Neural cell (in vitro differentiated cells): ENCODE data around the gene RNF19B.

ENCODE experiments used
- EP300 ChIP-seq: fragments of 450-650 bp; conservative IDR thresholded peaks from 2 replicates; pipeline ENCODE4 v1.6.1; 2014; ENCODE audit warnings: antibody characterized with exemption, mild to moderate bottlenecking, moderate library complexity; ENCODE audit not compliant: poor library complexity, severe bottlenecking
- EZH2 ChIP-seq: fragments of 200-600, 300-800 bp; shearing (Covaris generic), sonication (generic); IDR thresholded peaks from 2 replicates; pipeline ENCODE4 v1.6.1; 2014; ENCODE audit warnings: antibody characterized with exemption, low read length, borderline replicate concordance, mild to moderate bottlenecking; ENCODE audit not compliant: insufficient read depth, poor library complexity, severe bottlenecking
- POLR2AphosphoS5 ChIP-seq: IDR thresholded peaks from 2 replicates; pipeline ENCODE4 v1.6.1; 2012
- RAD21 ChIP-seq: fragments of 450-650 bp; conservative IDR thresholded peaks from 2 replicates; pipeline ENCODE4 v1.6.1; 2014; ENCODE audit warnings: antibody characterized with exemption, mild to moderate bottlenecking, moderate library complexity
- TAF1 ChIP-seq: IDR thresholded peaks from 2 replicates; pipeline ENCODE4 v1.6.1; 2012; ENCODE audit warnings: low read depth
- TF ChIP-seq, protein P1 (sequence below): fragments of 450-650 bp; IDR thresholded peaks from 2 replicates; pipeline ENCODE4 v1.5.1; 2014; ENCODE audit warnings: antibody characterized with exemption, mild to moderate bottlenecking, moderate library complexity; ENCODE audit not compliant: poor library complexity, severe bottlenecking
- TF ChIP-seq, protein P2 (sequence below): IDR thresholded peaks from 2 replicates; pipeline ENCODE4 v1.6.1; 2012; ENCODE audit warnings: borderline replicate concordance

DNA sequence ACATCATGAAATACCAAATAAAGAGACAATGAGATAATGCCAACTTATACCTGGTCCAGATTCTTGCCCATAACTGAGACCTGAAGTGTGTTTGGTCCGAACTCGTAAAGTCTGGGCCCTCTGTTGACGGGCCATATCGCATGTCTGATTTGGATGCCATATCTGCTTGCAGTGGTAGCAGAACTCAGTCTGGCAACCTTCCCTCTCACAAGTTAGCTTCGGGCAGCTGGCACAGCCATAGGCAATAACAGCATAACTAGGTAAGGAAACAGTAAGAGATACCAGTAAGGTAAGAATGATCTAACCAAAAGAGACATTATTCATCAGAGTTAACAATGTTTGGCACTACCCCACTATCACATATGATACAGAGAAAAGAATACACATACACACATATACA is 15.1 kb downstream of the RNF19B start:
- TF ChIP-seq POLR2AphosphoS5 (no peak), EP300 (no peak), RAD21 (no peak), EZH2 (no peak), TAF1 (no peak)
- TF ChIP-seq, protein P1, sequence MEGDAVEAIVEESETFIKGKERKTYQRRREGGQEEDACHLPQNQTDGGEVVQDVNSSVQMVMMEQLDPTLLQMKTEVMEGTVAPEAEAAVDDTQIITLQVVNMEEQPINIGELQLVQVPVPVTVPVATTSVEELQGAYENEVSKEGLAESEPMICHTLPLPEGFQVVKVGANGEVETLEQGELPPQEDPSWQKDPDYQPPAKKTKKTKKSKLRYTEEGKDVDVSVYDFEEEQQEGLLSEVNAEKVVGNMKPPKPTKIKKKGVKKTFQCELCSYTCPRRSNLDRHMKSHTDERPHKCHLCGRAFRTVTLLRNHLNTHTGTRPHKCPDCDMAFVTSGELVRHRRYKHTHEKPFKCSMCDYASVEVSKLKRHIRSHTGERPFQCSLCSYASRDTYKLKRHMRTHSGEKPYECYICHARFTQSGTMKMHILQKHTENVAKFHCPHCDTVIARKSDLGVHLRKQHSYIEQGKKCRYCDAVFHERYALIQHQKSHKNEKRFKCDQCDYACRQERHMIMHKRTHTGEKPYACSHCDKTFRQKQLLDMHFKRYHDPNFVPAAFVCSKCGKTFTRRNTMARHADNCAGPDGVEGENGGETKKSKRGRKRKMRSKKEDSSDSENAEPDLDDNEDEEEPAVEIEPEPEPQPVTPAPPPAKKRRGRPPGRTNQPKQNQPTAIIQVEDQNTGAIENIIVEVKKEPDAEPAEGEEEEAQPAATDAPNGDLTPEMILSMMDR, result no peak
- TF ChIP-seq, protein P2, sequence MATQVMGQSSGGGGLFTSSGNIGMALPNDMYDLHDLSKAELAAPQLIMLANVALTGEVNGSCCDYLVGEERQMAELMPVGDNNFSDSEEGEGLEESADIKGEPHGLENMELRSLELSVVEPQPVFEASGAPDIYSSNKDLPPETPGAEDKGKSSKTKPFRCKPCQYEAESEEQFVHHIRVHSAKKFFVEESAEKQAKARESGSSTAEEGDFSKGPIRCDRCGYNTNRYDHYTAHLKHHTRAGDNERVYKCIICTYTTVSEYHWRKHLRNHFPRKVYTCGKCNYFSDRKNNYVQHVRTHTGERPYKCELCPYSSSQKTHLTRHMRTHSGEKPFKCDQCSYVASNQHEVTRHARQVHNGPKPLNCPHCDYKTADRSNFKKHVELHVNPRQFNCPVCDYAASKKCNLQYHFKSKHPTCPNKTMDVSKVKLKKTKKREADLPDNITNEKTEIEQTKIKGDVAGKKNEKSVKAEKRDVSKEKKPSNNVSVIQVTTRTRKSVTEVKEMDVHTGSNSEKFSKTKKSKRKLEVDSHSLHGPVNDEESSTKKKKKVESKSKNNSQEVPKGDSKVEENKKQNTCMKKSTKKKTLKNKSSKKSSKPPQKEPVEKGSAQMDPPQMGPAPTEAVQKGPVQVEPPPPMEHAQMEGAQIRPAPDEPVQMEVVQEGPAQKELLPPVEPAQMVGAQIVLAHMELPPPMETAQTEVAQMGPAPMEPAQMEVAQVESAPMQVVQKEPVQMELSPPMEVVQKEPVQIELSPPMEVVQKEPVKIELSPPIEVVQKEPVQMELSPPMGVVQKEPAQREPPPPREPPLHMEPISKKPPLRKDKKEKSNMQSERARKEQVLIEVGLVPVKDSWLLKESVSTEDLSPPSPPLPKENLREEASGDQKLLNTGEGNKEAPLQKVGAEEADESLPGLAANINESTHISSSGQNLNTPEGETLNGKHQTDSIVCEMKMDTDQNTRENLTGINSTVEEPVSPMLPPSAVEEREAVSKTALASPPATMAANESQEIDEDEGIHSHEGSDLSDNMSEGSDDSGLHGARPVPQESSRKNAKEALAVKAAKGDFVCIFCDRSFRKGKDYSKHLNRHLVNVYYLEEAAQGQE, result no peak
